K562 (cell line): ENCODE data around the gene SLBP. TPM values are rescaled to one million over a fixed set of nuclear protein-coding genes. Genes with fewer than 3 reads are reported as not detected.

ENCODE experiments used
- ATAC-seq: fragments of 200-7000 bp; cut with Tn5 transposase; 3 replicates; pipeline ENCODE4 v1.9.1; 2020; ENCODE audit warnings: moderate library complexity
- BruUV-seq: library from RNA; stranded (reverse); fragments of 400-500 nt; replicated peaks from 2 replicates; lab custom pipeline; 2021; lab: Mats Ljungman, UMichigan
- CTCF ChIA-PET: fragments of 300-600 bp; formaldehyde crosslinking; extraction: SDS; loops from one replicate; lab custom pipeline; 2021; ENCODE audit warnings: low intra/inter-chr PET ratio; lab: Yijun Ruan, JAX
- POLR2A ChIA-PET: fragments of 300-600, 350-650 bp; sonication (Branson Sonifier 250); formaldehyde crosslinking; extraction: SDS; loops from one replicate; lab custom pipeline; 2021; ENCODE audit warnings: antibody characterized with exemption, inconsistent platforms; lab: Yijun Ruan, JAX
- DNase-seq, 4 experiments: peaks; one replicate each; pipeline versions ENCODE4 v3.0.0 to v3.0.0-alpha.2; 2011 to 2018; ENCODE audit warnings: low spot score in 3 of 4, mixed read lengths in 3 of 4; ENCODE audit errors: extremely low read depth in 1 of 4
- FAIRE-seq: peaks from 2 replicates; lab custom pipeline; 2011; peaks lifted over from hg19 to GRCh38; lab: Jason Lieb, UNC
- H2AFZ ChIP-seq: 2 replicates; pipeline ENCODE4 v1.6.0; 2011; ENCODE audit warnings: low read depth, low read length, control low read depth, inconsistent platforms
- H3K27ac ChIP-seq: fragments of 200-600 bp; 3 replicates; pipeline ENCODE4 v1.8.0; 2011; ENCODE audit warnings: low read depth, mild to moderate bottlenecking, control low read depth, inconsistent platforms, low read length, moderate library complexity, mixed read lengths; ENCODE audit errors: extremely low read depth
- H3K27me3 ChIP-seq, 2 experiments: fragments of 300-600 bp in 1 of 2; 2 replicates in 1 of 2; 3 replicates in 1 of 2; pipeline versions ENCODE4 v1.6.0 to v1.8.0; 2011; ENCODE audit warnings: inconsistent platforms in 2 of 2, low read length in 2 of 2, mild to moderate bottlenecking in 1 of 2, mixed read lengths in 1 of 2, moderate library complexity in 1 of 2; ENCODE audit not compliant: control insufficient read depth in 2 of 2, insufficient read depth in 2 of 2
- H3K36me3 ChIP-seq: fragments of 300-600 bp; 3 replicates; pipeline ENCODE4 v1.8.0; 2011; ENCODE audit warnings: mild to moderate bottlenecking, low read length, inconsistent platforms; ENCODE audit not compliant: control insufficient read depth, insufficient read depth
- H3K4me1 ChIP-seq, 2 experiments: fragments of 200-600 bp in 1 of 2; replicated peaks in 1 of 2; 2 replicates in 1 of 2; 3 replicates in 1 of 2; pipeline versions ENCODE4 v1.5.1 to v1.8.0; 2011; ENCODE audit warnings: inconsistent platforms in 2 of 2, low read length in 2 of 2, mild to moderate bottlenecking in 1 of 2, mixed read lengths in 1 of 2, moderate library complexity in 1 of 2; ENCODE audit not compliant: control insufficient read depth in 2 of 2, insufficient read depth in 2 of 2
- H3K4me2 ChIP-seq: 2 replicates; pipeline ENCODE4 v1.6.1; 2011; ENCODE audit warnings: low read length, control low read depth, inconsistent platforms, mixed read lengths; ENCODE audit not compliant: insufficient read depth
- H3K4me3 ChIP-seq: fragments of 200-600 bp; sonication (generic), shearing (Covaris generic); 2 replicates; pipeline ENCODE4 v1.5.1; 2016; ENCODE audit warnings: control low read depth, inconsistent platforms
- H3K79me2 ChIP-seq: fragments of 200-600 bp; 3 replicates; pipeline ENCODE4 v1.8.0; 2011; ENCODE audit warnings: low read length, inconsistent platforms; ENCODE audit not compliant: control insufficient read depth, insufficient read depth
- H3K9ac ChIP-seq, 2 experiments: 2 replicates each; pipeline versions ENCODE4 v1.6.0 to v1.6.1; 2011; ENCODE audit warnings: low read depth in 2 of 2, low read length in 2 of 2, control low read depth in 1 of 2, inconsistent platforms in 1 of 2, mild to moderate bottlenecking in 1 of 2, mixed read lengths in 1 of 2; ENCODE audit not compliant: insufficient read depth in 1 of 2
- H3K9me1 ChIP-seq: one replicate; pipeline ENCODE4 v1.6.0; 2011; ENCODE audit warnings: inconsistent platforms, mild to moderate bottlenecking, low read length, moderate library complexity; ENCODE audit not compliant: control insufficient read depth, insufficient read depth
- H3K9me3 ChIP-seq: replicated peaks from 2 replicates; pipeline ENCODE4 v1.5.1; 2011; ENCODE audit warnings: low read depth, low read length, inconsistent platforms; ENCODE audit not compliant: control insufficient read depth, insufficient read depth
- H4K20me1 ChIP-seq: replicated peaks from 2 replicates; pipeline ENCODE4 v1.6.1; 2011; ENCODE audit warnings: low read length, inconsistent platforms, mixed read lengths; ENCODE audit not compliant: control insufficient read depth, insufficient read depth
- ZHX1 ChIP-seq: fragments of 150-350 bp; conservative IDR thresholded peaks from 2 replicates; pipeline ENCODE4 v1.6.1; 2014; ENCODE audit warnings: low read length
- WGBS: fragments of 100-300 bp; shearing (Covaris generic); methylation state at CpG from one replicate; pipeline ENCODE4 v1.1.6; 2016; ENCODE audit warnings: low coverage, mixed read lengths; ENCODE audit not compliant: insufficient coverage; ENCODE audit errors: missing lambda C conversion rate; 5-methylcytosine and 5-hydroxymethylcytosine counted together
- in situ Hi-C: fragments of 300-500 bp; cut with MboI; formaldehyde crosslinking; loops from 4 replicates; pipeline ENCODE4 v1.15.0; 2018; ENCODE audit warnings: inconsistent platforms, mixed read lengths
- intact Hi-C: fragments of 100-400 bp; cut with micrococcal nuclease; formaldehyde crosslinking; loops from 2 replicates; pipeline ENCODE4 v1.14.2; 2022
- polyA plus RNA-seq, 8 experiments: library from polyadenylated mRNA; depleted of rRNA in 4 of 8; stranded (reverse) in 5 of 8; unstranded in 3 of 8; fragments of >200 nt; fragmentation: Nextera tagmentation in 2 of 8; fragmentation: Illumina TruSeq in 1 of 8; extraction: Ambion mirVana in 2 of 8; extraction: Trizol in 1 of 8; gene quantifications; 2 replicates each; pipeline versions ENCODE4 v1.2.1 to v1.2.3, GENCODE V29; 2011 to 2014; ENCODE audit warnings: inconsistent platforms in 1 of 8, missing spikeins in 1 of 8
- total RNA-seq, 7 experiments: library from RNA; depleted of rRNA in 6 of 7; stranded (reverse); fragments of >200 nt in 6 of 7; fragmentation: Illumina TruSeq in 2 of 7; extraction: Trizol in 2 of 7; gene quantifications; 2 replicates each; pipeline versions ENCODE4 v1.2.1 to v1.2.3, GENCODE V29; 2011 to 2021; ENCODE audit warnings: low replicate concordance in 1 of 7

The SLBP gene
- total and polyA plus RNA-seq, 9 of the 15 experiments (the other 6 are each of a cell fraction or from before 2014, with no cell fraction given) = 49.4 to 221 (median 162) TPM

- Histone ChIP-seq H3K27ac (no peak overlapping the region), H3K9ac (peak overlapping the region in 1 of 2 experiments; percentile 21; a peak in 1 of 4 replicates), H3K9me3 (no peaks in the 10 kb centered on the region), H2AFZ (peak overlapping the region; percentile 72; the same call in 1 of the 2 replicates), H3K27me3 (no peaks in the 10 kb centered on the region), H4K20me1 (no peaks in the 10 kb centered on the region), H3K79me2 (no peaks in the 10 kb centered on the region), H3K4me2 (no peak overlapping the region), H3K36me3 (no peaks in the 10 kb centered on the region), H3K9me1 (no peaks in the 10 kb centered on the region), H3K4me1 (peaks cover 8 to 97% of the 10 kb centered on the region in 2 experiments; a peak in 4 of 5 replicates), H3K4me3 (no peak overlapping the region)
- no TSS peak for BruUV-seq
- FAIRE-seq = no peak
- POLR2A ChIA-PET = interaction anchor here (0.5 to 1.2 kb wide), 5 partner anchors 9 to 46 kb away, joined by 3 to 5 read pairs (median 3); partner anchors contain the start of genes SLBP, TACC3 and TMEM129
- ATAC-seq = no peak
- intact Hi-C loops (no loop called here), in situ Hi-C loops (no loop called here)
- TF ChIP-seq ZHX1 = no peak
- DNase-seq = no peak
- CTCF ChIA-PET = no interaction called here
- 46% methylated on average over 16 of the region's 27 CpGs for WGBS
These were observed 46.4 kb upstream of the SLBP start for GRCh38 chr4:1758306-1759121.
